H1 (cell line): ENCODE measurements around the gene EML1. TPM values are rescaled to one million over a fixed set of nuclear protein-coding genes. Genes with fewer than 3 reads are reported as not detected.

Experiments
- BACH1 ChIP-seq: IDR thresholded peaks from 2 replicates; pipeline ENCODE4 v1.6.1; 2012; ENCODE audit warnings: low read length, improper control_type of control experiment
- MAX ChIP-seq: IDR thresholded peaks from 2 replicates; pipeline ENCODE4 v1.6.1; 2012; ENCODE audit warnings: inconsistent platforms
- NRF1 ChIP-seq: IDR thresholded peaks from 2 replicates; pipeline ENCODE4 v1.6.1; 2011; ENCODE audit warnings: mild to moderate bottlenecking, low read depth, low read length, improper control_type of control experiment
- YY1 ChIP-seq: IDR thresholded peaks from 2 replicates; pipeline ENCODE4 v1.6.1; 2011; ENCODE audit warnings: low read depth, mild to moderate bottlenecking, low read length
- polyA plus RNA-seq, 7 experiments: library from polyadenylated mRNA; depleted of rRNA in 3 of 7; stranded (reverse) in 5 of 7; unstranded in 2 of 7; fragments of >200 nt in 5 of 7; fragments of 200-250 nt in 2 of 7; gene quantifications; 1 replicate in 5 of 7; 2 replicates in 1 of 7; 4 replicates in 1 of 7; pipeline versions ENCODE4 v1.2.1 to v1.2.3, GENCODE V29; 2011 to 2013; ENCODE audit warnings: missing spikeins in 2 of 7, mixed read lengths in 2 of 7
- total RNA-seq: library from RNA; stranded (reverse); fragmentation: NEBNext Ultra II Directional; extraction: Animal tissue kit (Norgen Biotek cat#: 25700); gene quantifications from 2 replicates; pipeline ENCODE4 v1.2.1, GENCODE V29; 2021
- TF ChIP-seq, protein P1 (sequence below): fragments of 300-600 bp; sonication (generic); IDR thresholded peaks from 2 replicates; pipeline ENCODE4 v1.7.1; 2012; ENCODE audit warnings: low read length, moderate library complexity, mild to moderate bottlenecking, inconsistent platforms; ENCODE audit not compliant: insufficient replicate concordance

Gene EML1
- total and polyA plus RNA-seq, 2 of the 8 experiments (the other 6 are each of a cell fraction or from before 2014, with no cell fraction given): 11.1 to 24.7 TPM

- TF ChIP-seq, protein P1, sequence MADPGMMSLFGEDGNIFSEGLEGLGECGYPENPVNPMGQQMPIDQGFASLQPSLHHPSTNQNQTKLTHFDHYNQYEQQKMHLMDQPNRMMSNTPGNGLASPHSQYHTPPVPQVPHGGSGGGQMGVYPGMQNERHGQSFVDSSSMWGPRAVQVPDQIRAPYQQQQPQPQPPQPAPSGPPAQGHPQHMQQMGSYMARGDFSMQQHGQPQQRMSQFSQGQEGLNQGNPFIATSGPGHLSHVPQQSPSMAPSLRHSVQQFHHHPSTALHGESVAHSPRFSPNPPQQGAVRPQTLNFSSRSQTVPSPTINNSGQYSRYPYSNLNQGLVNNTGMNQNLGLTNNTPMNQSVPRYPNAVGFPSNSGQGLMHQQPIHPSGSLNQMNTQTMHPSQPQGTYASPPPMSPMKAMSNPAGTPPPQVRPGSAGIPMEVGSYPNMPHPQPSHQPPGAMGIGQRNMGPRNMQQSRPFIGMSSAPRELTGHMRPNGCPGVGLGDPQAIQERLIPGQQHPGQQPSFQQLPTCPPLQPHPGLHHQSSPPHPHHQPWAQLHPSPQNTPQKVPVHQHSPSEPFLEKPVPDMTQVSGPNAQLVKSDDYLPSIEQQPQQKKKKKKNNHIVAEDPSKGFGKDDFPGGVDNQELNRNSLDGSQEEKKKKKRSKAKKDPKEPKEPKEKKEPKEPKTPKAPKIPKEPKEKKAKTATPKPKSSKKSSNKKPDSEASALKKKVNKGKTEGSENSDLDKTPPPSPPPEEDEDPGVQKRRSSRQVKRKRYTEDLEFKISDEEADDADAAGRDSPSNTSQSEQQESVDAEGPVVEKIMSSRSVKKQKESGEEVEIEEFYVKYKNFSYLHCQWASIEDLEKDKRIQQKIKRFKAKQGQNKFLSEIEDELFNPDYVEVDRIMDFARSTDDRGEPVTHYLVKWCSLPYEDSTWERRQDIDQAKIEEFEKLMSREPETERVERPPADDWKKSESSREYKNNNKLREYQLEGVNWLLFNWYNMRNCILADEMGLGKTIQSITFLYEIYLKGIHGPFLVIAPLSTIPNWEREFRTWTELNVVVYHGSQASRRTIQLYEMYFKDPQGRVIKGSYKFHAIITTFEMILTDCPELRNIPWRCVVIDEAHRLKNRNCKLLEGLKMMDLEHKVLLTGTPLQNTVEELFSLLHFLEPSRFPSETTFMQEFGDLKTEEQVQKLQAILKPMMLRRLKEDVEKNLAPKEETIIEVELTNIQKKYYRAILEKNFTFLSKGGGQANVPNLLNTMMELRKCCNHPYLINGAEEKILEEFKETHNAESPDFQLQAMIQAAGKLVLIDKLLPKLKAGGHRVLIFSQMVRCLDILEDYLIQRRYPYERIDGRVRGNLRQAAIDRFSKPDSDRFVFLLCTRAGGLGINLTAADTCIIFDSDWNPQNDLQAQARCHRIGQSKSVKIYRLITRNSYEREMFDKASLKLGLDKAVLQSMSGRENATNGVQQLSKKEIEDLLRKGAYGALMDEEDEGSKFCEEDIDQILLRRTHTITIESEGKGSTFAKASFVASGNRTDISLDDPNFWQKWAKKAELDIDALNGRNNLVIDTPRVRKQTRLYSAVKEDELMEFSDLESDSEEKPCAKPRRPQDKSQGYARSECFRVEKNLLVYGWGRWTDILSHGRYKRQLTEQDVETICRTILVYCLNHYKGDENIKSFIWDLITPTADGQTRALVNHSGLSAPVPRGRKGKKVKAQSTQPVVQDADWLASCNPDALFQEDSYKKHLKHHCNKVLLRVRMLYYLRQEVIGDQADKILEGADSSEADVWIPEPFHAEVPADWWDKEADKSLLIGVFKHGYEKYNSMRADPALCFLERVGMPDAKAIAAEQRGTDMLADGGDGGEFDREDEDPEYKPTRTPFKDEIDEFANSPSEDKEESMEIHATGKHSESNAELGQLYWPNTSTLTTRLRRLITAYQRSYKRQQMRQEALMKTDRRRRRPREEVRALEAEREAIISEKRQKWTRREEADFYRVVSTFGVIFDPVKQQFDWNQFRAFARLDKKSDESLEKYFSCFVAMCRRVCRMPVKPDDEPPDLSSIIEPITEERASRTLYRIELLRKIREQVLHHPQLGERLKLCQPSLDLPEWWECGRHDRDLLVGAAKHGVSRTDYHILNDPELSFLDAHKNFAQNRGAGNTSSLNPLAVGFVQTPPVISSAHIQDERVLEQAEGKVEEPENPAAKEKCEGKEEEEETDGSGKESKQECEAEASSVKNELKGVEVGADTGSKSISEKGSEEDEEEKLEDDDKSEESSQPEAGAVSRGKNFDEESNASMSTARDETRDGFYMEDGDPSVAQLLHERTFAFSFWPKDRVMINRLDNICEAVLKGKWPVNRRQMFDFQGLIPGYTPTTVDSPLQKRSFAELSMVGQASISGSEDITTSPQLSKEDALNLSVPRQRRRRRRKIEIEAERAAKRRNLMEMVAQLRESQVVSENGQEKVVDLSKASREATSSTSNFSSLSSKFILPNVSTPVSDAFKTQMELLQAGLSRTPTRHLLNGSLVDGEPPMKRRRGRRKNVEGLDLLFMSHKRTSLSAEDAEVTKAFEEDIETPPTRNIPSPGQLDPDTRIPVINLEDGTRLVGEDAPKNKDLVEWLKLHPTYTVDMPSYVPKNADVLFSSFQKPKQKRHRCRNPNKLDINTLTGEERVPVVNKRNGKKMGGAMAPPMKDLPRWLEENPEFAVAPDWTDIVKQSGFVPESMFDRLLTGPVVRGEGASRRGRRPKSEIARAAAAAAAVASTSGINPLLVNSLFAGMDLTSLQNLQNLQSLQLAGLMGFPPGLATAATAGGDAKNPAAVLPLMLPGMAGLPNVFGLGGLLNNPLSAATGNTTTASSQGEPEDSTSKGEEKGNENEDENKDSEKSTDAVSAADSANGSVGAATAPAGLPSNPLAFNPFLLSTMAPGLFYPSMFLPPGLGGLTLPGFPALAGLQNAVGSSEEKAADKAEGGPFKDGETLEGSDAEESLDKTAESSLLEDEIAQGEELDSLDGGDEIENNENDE: no peak
- no peak for TF ChIP-seq MAX
- no peak for TF ChIP-seq NRF1
- TF ChIP-seq YY1: no peak
- no peak for TF ChIP-seq BACH1
- TF ChIP-seq, all 59 proteins: peak for 0
Measured at GRCh38 chr14:99854831-99855230, 61.6 kb downstream of the EML1 start (continued).
